ENCODE results near the gene ARHGEF28. TPM values are rescaled to one million over a fixed set of nuclear protein-coding genes. Genes with fewer than 3 reads are reported as not detected.
A peak's percentile ranks its signal among the peaks of the same experiment; 100 is the strongest.

Gene ARHGEF28
- total and polyA plus RNA-seq, 10 of the 15 experiments (the other 5 are each of a cell fraction or from before 2014, with no cell fraction given) = 0.10 to 0.72 (median 0.22) TPM; not detected in 2

DNA sequence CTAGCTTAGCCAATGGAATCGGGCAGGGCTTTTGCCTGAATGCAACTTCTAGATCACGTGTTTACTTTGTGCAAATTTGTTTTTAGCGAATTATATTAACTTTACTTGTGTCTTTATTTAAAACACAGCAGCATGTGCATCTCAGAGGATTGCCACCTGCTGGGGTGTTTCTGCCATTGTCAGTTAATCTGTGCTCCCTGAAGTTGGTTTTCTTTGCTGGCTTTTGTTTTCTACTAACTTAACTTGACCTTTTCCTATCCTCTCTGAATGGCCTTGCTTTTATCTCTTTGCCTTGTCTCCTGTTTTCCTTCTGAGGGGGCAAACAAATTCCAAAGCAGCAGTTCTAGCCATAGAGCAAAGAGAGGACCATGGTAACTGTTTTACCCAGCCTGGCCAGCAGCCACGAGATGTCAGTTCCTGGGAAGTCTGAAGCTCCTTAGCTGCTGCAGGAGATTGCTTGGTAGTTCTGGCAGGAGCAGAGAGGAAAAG is 67.6 kb downstream of the ARHGEF28 start (continued):
- TF ChIP-seq, protein P1, sequence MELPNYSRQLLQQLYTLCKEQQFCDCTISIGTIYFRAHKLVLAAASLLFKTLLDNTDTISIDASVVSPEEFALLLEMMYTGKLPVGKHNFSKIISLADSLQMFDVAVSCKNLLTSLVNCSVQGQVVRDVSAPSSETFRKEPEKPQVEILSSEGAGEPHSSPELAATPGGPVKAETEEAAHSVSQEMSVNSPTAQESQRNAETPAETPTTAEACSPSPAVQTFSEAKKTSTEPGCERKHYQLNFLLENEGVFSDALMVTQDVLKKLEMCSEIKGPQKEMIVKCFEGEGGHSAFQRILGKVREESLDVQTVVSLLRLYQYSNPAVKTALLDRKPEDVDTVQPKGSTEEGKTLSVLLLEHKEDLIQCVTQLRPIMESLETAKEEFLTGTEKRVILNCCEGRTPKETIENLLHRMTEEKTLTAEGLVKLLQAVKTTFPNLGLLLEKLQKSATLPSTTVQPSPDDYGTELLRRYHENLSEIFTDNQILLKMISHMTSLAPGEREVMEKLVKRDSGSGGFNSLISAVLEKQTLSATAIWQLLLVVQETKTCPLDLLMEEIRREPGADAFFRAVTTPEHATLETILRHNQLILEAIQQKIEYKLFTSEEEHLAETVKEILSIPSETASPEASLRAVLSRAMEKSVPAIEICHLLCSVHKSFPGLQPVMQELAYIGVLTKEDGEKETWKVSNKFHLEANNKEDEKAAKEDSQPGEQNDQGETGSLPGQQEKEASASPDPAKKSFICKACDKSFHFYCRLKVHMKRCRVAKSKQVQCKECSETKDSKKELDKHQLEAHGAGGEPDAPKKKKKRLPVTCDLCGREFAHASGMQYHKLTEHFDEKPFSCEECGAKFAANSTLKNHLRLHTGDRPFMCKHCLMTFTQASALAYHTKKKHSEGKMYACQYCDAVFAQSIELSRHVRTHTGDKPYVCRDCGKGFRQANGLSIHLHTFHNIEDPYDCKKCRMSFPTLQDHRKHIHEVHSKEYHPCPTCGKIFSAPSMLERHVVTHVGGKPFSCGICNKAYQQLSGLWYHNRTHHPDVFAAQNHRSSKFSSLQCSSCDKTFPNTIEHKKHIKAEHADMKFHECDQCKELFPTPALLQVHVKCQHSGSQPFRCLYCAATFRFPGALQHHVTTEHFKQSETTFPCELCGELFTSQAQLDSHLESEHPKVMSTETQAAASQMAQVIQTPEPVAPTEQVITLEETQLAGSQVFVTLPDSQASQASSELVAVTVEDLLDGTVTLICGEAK (IDR thresholded peaks at IDR 0.05; ENCODE audit: borderline replicate concordance) = peak; percentile 40; the same call in 1 of the 2 replicates
- TF ChIP-seq LARP7 (IDR thresholded peaks at IDR 0.05) (no peak), NR2C2 (IDR thresholded peaks at IDR 0.05; ENCODE audit: borderline replicate concordance, control insufficient read depth, insufficient read length, low read depth) (no peak), EGR1 (IDR thresholded peaks at IDR 0.05; ENCODE audit: borderline replicate concordance in 1 of 2, low read depth in 2 of 2, low read length in 2 of 2) (no peak), TCF7 (IDR thresholded peaks at IDR 0.05; ENCODE audit: borderline replicate concordance) (no peak), POU2F2 (IDR thresholded peaks at IDR 0.05; ENCODE audit: borderline replicate concordance, low read depth, low read length) (no peak), RAD51 (IDR thresholded peaks at IDR 0.05) (peak; percentile 58; the same call in 1 of the 2 replicates), SUPT20H (IDR thresholded peaks at IDR 0.05; ENCODE audit: borderline replicate concordance, control insufficient read depth, low read depth, low read length) (no peak), RB1 (IDR thresholded peaks at IDR 0.05; ENCODE audit: borderline replicate concordance) (no peak), NFIC (IDR thresholded peaks at IDR 0.05; ENCODE audit: low read depth, low read length) (no peak), SMAD1 (IDR thresholded peaks at IDR 0.05; ENCODE audit: low read depth, partially characterized antibody) (no peak), HDGF (IDR thresholded peaks at IDR 0.05) (0 out of 2 replicates have a peak, but pooled peaks have one; percentile 35), IRF4 (IDR thresholded peaks at IDR 0.05; ENCODE audit: low read depth, low read length) (no peak), BCL11A (IDR thresholded peaks at IDR 0.05; ENCODE audit: low read depth, low read length) (no peak), JUND (IDR thresholded peaks at IDR 0.05; ENCODE audit: low read depth, low read length) (no peak), CHD1 (IDR thresholded peaks at IDR 0.05; ENCODE audit: low read depth, low read length) (no peak), RELA (IDR thresholded peaks at IDR 0.05; ENCODE audit: borderline replicate concordance, partially characterized antibody) (no peak), ASH2L (IDR thresholded peaks at IDR 0.05; ENCODE audit: borderline replicate concordance, low read depth) (no peak), NRF1 (conservative IDR thresholded peaks at IDR 0.05; ENCODE audit: low read depth, low read length) (no peak)
- TF ChIP-seq, protein P2, sequence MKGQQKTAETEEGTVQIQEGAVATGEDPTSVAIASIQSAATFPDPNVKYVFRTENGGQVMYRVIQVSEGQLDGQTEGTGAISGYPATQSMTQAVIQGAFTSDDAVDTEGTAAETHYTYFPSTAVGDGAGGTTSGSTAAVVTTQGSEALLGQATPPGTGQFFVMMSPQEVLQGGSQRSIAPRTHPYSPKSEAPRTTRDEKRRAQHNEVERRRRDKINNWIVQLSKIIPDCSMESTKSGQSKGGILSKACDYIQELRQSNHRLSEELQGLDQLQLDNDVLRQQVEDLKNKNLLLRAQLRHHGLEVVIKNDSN (IDR thresholded peaks at IDR 0.05; ENCODE audit: borderline replicate concordance, extremely low read length, insufficient read depth, low read depth, low read length) = no peak
- TF ChIP-seq, protein P3, sequence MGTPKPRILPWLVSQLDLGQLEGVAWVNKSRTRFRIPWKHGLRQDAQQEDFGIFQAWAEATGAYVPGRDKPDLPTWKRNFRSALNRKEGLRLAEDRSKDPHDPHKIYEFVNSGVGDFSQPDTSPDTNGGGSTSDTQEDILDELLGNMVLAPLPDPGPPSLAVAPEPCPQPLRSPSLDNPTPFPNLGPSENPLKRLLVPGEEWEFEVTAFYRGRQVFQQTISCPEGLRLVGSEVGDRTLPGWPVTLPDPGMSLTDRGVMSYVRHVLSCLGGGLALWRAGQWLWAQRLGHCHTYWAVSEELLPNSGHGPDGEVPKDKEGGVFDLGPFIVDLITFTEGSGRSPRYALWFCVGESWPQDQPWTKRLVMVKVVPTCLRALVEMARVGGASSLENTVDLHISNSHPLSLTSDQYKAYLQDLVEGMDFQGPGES (IDR thresholded peaks at IDR 0.05) = no peak
- TF ChIP-seq, protein P4, sequence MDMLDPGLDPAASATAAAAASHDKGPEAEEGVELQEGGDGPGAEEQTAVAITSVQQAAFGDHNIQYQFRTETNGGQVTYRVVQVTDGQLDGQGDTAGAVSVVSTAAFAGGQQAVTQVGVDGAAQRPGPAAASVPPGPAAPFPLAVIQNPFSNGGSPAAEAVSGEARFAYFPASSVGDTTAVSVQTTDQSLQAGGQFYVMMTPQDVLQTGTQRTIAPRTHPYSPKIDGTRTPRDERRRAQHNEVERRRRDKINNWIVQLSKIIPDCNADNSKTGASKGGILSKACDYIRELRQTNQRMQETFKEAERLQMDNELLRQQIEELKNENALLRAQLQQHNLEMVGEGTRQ (IDR thresholded peaks at IDR 0.05; ENCODE audit: borderline replicate concordance, low read depth, low read length) = no peak
- TF ChIP-seq, protein P5, sequence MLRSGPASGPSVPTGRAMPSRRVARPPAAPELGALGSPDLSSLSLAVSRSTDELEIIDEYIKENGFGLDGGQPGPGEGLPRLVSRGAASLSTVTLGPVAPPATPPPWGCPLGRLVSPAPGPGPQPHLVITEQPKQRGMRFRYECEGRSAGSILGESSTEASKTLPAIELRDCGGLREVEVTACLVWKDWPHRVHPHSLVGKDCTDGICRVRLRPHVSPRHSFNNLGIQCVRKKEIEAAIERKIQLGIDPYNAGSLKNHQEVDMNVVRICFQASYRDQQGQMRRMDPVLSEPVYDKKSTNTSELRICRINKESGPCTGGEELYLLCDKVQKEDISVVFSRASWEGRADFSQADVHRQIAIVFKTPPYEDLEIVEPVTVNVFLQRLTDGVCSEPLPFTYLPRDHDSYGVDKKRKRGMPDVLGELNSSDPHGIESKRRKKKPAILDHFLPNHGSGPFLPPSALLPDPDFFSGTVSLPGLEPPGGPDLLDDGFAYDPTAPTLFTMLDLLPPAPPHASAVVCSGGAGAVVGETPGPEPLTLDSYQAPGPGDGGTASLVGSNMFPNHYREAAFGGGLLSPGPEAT (IDR thresholded peaks at IDR 0.05; ENCODE audit: low read depth) = no peak

Data from GM12878 (cell line).